NCI-H1105 (cell line): Measurements from ENCODE around the gene ANKH.

Experiments used
- DNase-seq: peaks from one replicate; lab custom pipeline; 2025; lab: John Stamatoyannopoulos, UW

ANKH gene

DNA sequence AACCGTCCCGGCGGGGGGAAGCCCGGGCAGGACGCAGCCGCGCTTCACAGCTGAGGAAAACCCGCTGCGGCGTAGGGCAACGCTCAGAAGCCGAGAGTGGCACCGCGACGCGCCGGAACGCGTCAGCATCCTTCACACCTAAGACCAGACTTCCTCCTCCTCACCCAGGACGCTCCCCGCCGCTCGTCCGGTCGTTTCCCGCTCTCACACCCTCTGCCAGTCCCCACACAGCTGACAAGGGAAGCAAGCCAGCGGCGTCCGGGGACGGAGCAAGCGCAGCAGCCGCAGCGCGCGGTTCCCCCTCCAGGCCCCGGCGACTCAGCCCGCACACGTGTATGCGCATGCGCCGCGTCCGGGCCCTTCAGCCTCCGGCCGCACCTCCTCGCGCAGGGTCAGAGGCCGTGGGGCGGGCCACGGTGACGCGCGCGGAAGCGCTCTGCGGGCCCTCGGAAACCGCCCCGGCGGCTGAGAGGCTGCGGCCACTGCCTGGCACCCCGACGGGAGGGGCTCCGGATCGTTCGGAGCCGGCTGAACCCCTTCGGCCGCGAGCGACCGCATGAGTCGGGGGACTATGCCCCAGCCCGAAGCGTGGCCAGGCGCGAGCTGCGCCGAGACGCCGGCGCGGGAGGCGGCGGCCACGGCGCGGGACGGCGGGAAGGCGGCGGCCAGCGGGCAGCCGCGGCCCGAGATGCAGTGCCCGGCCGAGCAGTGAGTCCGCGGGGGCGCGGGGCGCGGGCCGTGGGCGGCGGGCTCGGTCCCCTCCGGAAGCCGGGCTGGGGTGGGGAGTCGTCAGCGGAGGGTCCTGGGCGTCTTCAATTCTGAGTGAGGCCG, 207.1 kb downstream of the ANKH start, which contains the start of gene OTULIN:
Gene OTULIN (plus strand): TSS at position 449 of the 831 bp plus-strand sequence. CDS start 108 bp downstream, at position 557.
- DNase-seq = peak; percentile 91

GRCh38 chr5:14663734-14664269, 207.8 kb downstream of the ANKH start:
- DNase-seq = peak; percentile 18

DNA sequence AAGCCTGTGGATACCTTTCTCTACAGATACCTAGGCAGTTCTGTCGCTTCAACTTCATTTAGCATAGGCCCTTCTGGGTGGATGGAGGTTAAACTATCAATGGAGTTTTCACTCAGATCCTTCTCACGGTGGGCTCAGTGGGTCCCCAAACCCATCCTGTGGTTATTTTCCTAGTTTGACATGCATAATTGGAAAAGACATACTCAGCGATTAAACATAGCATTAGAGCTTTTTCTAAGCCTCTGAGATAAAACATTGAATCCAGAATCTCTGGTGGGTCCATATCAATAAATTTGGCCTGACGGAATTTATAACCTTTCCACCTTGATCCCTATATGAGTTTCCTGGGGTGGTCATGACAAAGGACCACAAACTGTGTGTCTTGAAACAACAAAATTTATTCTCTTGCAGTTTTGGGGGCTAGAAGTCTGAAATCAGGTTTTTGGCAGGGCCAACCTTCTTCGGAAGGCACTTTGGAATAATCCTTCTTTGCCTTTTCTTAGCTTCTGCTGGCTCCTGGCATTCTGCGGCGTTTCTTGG, 208.8 kb downstream of the ANKH start:
- no peak for DNase-seq

GRCh38 chr5:14660833-14661232, 210.7 kb downstream of the ANKH start:
- no peak for DNase-seq

- no peak for DNase-seq
Observed at GRCh38 chr5:14659821-14660607, 211.6 kb downstream of the ANKH start.

DNA sequence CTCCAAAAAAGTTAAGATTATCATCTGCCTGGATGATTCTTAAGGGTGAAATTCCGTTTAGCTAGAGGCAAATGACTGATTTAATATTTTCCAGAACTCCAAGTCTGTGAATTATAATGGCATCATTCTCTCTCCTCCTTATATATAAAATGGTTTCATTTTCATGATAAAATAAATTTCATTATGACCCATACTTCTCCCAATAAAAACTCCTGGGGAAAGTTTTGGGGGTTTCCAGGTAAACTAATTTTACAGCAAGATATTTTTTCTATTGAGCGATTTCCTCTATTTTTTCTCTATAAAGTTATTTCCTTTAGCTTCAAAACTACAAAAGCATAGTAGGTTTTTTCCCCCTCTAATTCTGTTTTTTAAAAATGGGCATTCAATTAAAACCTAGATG, 214.7 kb downstream of the ANKH start:
- no peak for DNase-seq

GRCh38 chr5:14655146-14655741, 216.3 kb downstream of the ANKH start:
- DNase-seq = no peak
